Measurements from ENCODE around the gene WWOX. TPM values are rescaled to one million over a fixed set of nuclear protein-coding genes. Genes with fewer than 3 reads are reported as not detected.

Gene WWOX
- total RNA-seq, 1 donor from 2014 or later = 29.6 TPM

- no peak overlapping the region for H3K4me3 ChIP-seq (ENCODE audit: low read depth, low read length)
- TF ChIP-seq CTCF (conservative IDR thresholded peaks at IDR 0.05; ENCODE audit: low read depth, low read length) = no peak
- no peak for DNase-seq (ENCODE audit: low read depth)
Measured at GRCh38 chr16:78375055-78375679, 275.7 kb downstream of the WWOX start.

GRCh38 chr16:78376452-78376851 lies 277.0 kb downstream of the WWOX start:
- H3K4me3 ChIP-seq (ENCODE audit: low read depth, low read length) = no peak overlapping the region
- no peak for TF ChIP-seq CTCF (conservative IDR thresholded peaks at IDR 0.05; ENCODE audit: low read depth, low read length)
- no peak for DNase-seq (ENCODE audit: low read depth)

- TF ChIP-seq CTCF (conservative IDR thresholded peaks at IDR 0.05; ENCODE audit: low read depth, low read length) = no peak
- DNase-seq (ENCODE audit: low read depth) = no peak
Measured at GRCh38 chr16:78377312-78377711, 277.9 kb downstream of the WWOX start.

GRCh38 chr16:78381060-78381459 lies 281.6 kb downstream of the WWOX start:
- no peak for DNase-seq (ENCODE audit: low read depth)
- no peak for TF ChIP-seq CTCF (conservative IDR thresholded peaks at IDR 0.05; ENCODE audit: low read depth, low read length)
- H3K4me3 ChIP-seq (ENCODE audit: low read depth, low read length) = no peak overlapping the region

More at GRCh38 chr16:78377312-78377711, 277.9 kb downstream of the WWOX start:
- no peak overlapping the region for H3K4me3 ChIP-seq (ENCODE audit: low read depth, low read length)

- no peak overlapping the region for H3K4me3 ChIP-seq (ENCODE audit: low read depth, low read length)
- TF ChIP-seq CTCF (conservative IDR thresholded peaks at IDR 0.05; ENCODE audit: low read depth, low read length) = no peak
- DNase-seq (ENCODE audit: low read depth) = no peak
Measured at GRCh38 chr16:78383118-78383517, 283.7 kb downstream of the WWOX start.

GRCh38 chr16:78385086-78385805 lies 285.8 kb downstream of the WWOX start:
- no peak overlapping the region for H3K4me3 ChIP-seq (ENCODE audit: low read depth, low read length)
- no peak for TF ChIP-seq CTCF (conservative IDR thresholded peaks at IDR 0.05; ENCODE audit: low read depth, low read length)
- no peak for DNase-seq (ENCODE audit: low read depth)

Data from epithelial cell of proximal tubule (primary cell).